HEK293T (cell line): Measurements from ENCODE around the gene CPT1B.

Experiments used
- ARNT ChIP-seq: fragments of 450-650 bp; IDR thresholded peaks from 2 replicates; pipeline ENCODE4 v1.6.1; 2017; ENCODE audit warnings: mild to moderate bottlenecking
- BHLHE40 ChIP-seq: fragments of 450-650 bp; IDR thresholded peaks from 2 replicates; pipeline ENCODE4 v1.6.1; 2016; ENCODE audit warnings: mild to moderate bottlenecking, moderate library complexity, borderline replicate concordance
- ELF4 ChIP-seq: fragments of 450-650 bp; IDR thresholded peaks from 2 replicates; pipeline ENCODE4 v1.6.1; 2017; ENCODE audit warnings: antibody characterized with exemption
- FOXK2 ChIP-seq: fragments of 450-650 bp; IDR thresholded peaks from 2 replicates; pipeline ENCODE4 v1.6.1; 2016; ENCODE audit warnings: mild to moderate bottlenecking
- FOXM1 ChIP-seq: fragments of 450-650 bp; IDR thresholded peaks from 2 replicates; pipeline ENCODE4 v1.6.1; 2017; ENCODE audit warnings: mild to moderate bottlenecking, borderline replicate concordance
- L3MBTL2 ChIP-seq: fragments of 450-650 bp; conservative IDR thresholded peaks from 2 replicates; pipeline ENCODE4 v1.6.1; 2016; ENCODE audit warnings: mild to moderate bottlenecking
- LEF1 ChIP-seq: fragments of 450-650 bp; IDR thresholded peaks from 2 replicates; pipeline ENCODE4 v1.6.1; 2017; ENCODE audit warnings: mild to moderate bottlenecking, borderline replicate concordance
- PKNOX1 ChIP-seq: fragments of 450-650 bp; IDR thresholded peaks from 2 replicates; pipeline ENCODE4 v1.6.1; 2016
- SP1 ChIP-seq: fragments of 450-650 bp; IDR thresholded peaks from 2 replicates; pipeline ENCODE4 v1.6.1; 2017
- SUZ12 ChIP-seq: fragments of 450-650 bp; IDR thresholded peaks from 2 replicates; pipeline ENCODE4 v1.6.1; 2016; ENCODE audit warnings: mild to moderate bottlenecking
- TARDBP ChIP-seq: fragments of 450-650 bp; IDR thresholded peaks from 2 replicates; pipeline ENCODE4 v1.6.1; 2016

GRCh38 chr22:50604256-50605001 is 26.2 kb upstream of the CPT1B start:
- no peak for TF ChIP-seq FOXM1
- no peak for TF ChIP-seq LEF1
- no peak for TF ChIP-seq ELF4
- no peak for TF ChIP-seq ARNT
- TF ChIP-seq FOXK2 = no peak
- TF ChIP-seq PKNOX1 = no peak
- no peak for TF ChIP-seq SUZ12
- no peak for TF ChIP-seq L3MBTL2
- TF ChIP-seq BHLHE40 = no peak
- TF ChIP-seq SP1 = no peak
- no peak for TF ChIP-seq TARDBP
